Spleen (tissue), 7 donors: ENCODE data around the gene CAMTA1.
"Not testable (repeated sequence)": the region's sequence is repeated elsewhere in the genome, so short reads cannot be mapped to it uniquely, and the experiment has no call there.

ENCODE experiments used
- POLR2A ChIP-seq, 3 donors: fragments of 450-650 bp; IDR thresholded peaks; one replicate each; pipeline ENCODE4 v1.5.1; 2017; ENCODE audit warnings: antibody characterized with exemption in 3 of 3, mild to moderate bottlenecking in 1 of 3
- POLR2AphosphoS5 ChIP-seq, 3 donors: sonication (generic); formaldehyde crosslinking; IDR thresholded peaks; one replicate each; pipeline ENCODE4 v1.5.1; 2017; ENCODE audit warnings: antibody characterized with exemption in 3 of 3
- TF ChIP-seq, protein P1 (sequence below), 11 experiments: fragments of 200-600 bp in 7 of 11; fragments of 450-650 bp in 4 of 11; sonication (generic) in 4 of 11; IDR thresholded peaks in 8 of 11; conservative IDR thresholded peaks in 3 of 11; 1 replicate in 7 of 11; 2 replicates in 4 of 11; pipeline versions ENCODE4 v1.4.0 to v1.8.0; 2016 to 2021; ENCODE audit warnings: antibody characterized with exemption in 11 of 11, inconsistent platforms in 4 of 11, mild to moderate bottlenecking in 1 of 11
- donor health status: DM: no; HTN: no; CAD: no; lungs with moderate emphysema.
- donor health status: DM: no; HTN: no; CAD: no.
- donor health status: DM: no; HTN: no; CAD: no.

DNA sequence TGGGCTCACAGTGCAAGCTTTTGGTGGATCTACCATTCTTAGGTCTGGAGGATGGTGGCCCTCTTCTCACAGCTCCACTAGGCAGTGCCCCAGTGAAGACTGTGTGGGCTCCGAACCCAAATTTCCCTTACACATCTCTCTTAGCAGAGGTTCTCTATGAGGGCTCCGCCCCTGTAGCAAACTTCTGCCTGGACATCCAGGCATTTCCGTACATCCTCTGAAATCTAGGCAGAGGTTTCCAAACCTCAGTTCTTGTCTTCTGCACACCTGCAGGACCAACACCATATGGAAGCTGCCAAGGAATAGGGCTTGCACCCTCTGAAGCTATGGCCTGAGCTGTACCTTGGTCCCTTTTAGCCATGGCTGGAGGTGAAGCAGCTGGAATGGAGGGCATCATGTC, 1005.8 kb downstream of the CAMTA1 start:
- TF ChIP-seq, protein P1, sequence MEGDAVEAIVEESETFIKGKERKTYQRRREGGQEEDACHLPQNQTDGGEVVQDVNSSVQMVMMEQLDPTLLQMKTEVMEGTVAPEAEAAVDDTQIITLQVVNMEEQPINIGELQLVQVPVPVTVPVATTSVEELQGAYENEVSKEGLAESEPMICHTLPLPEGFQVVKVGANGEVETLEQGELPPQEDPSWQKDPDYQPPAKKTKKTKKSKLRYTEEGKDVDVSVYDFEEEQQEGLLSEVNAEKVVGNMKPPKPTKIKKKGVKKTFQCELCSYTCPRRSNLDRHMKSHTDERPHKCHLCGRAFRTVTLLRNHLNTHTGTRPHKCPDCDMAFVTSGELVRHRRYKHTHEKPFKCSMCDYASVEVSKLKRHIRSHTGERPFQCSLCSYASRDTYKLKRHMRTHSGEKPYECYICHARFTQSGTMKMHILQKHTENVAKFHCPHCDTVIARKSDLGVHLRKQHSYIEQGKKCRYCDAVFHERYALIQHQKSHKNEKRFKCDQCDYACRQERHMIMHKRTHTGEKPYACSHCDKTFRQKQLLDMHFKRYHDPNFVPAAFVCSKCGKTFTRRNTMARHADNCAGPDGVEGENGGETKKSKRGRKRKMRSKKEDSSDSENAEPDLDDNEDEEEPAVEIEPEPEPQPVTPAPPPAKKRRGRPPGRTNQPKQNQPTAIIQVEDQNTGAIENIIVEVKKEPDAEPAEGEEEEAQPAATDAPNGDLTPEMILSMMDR (IDR thresholded peaks at IDR 0.05 in 8 of 11, conservative IDR thresholded peaks at IDR 0.05 in 3 of 11): not testable (repeated sequence)
- TF ChIP-seq POLR2A, POLR2AphosphoS5 (IDR thresholded peaks at IDR 0.05): not testable (repeated sequence)
